AG08395 (cell line): ENCODE results near the gene ZDHHC11.
"Not testable (repeated sequence)": the region's sequence is repeated elsewhere in the genome, so short reads cannot be mapped to it uniquely, and the experiment has no call there.

ENCODE experiments used
- DNase-seq: peaks from one replicate; pipeline ENCODE4 v3.0.0; 2012; ENCODE audit warnings: mixed read lengths, low spot score

Gene ZDHHC11

GRCh38 chr5:801472-801871, 49.3 kb downstream of the ZDHHC11 start:
- DNase-seq = no peak

GRCh38 chr5:801055-801454, 49.7 kb downstream of the ZDHHC11 start:
- DNase-seq = not testable (repeated sequence)

GRCh38 chr5:798505-799138, 52.2 kb downstream of the ZDHHC11 start:
- DNase-seq = not testable (repeated sequence)

GRCh38 chr5:797986-798385, 52.8 kb downstream of the ZDHHC11 start:
- DNase-seq = not testable (repeated sequence)

GRCh38 chr5:795873-796272, 54.9 kb downstream of the ZDHHC11 start:
- DNase-seq = not testable (repeated sequence)

- not testable (repeated sequence) for DNase-seq
Observed at GRCh38 chr5:794948-795347, 55.8 kb downstream of the ZDHHC11 start.

GRCh38 chr5:788703-789102, 62.1 kb downstream of the ZDHHC11 start:
- not testable (repeated sequence) for DNase-seq

- not testable (repeated sequence) for DNase-seq
Observed at GRCh38 chr5:787857-788233, 62.9 kb downstream of the ZDHHC11 start.

- DNase-seq = not testable (repeated sequence)
Observed at GRCh38 chr5:787224-787856, 63.4 kb downstream of the ZDHHC11 start.

GRCh38 chr5:785181-785705, 65.5 kb downstream of the ZDHHC11 start:
- not testable (repeated sequence) for DNase-seq

- peak; percentile 71 for DNase-seq
Observed at GRCh38 chr5:784428-785177, 66.2 kb downstream of the ZDHHC11 start, which contains the start of gene ZDHHC11B. Gene ZDHHC11B (minus strand): TSS chr5:784729. CDS start chr5:766919, 17,810 bp downstream.

- DNase-seq = not testable (repeated sequence)
Observed at GRCh38 chr5:783881-784427, 66.8 kb downstream of the ZDHHC11 start.

GRCh38 chr5:783049-783802, 67.6 kb downstream of the ZDHHC11 start:
- DNase-seq = not testable (repeated sequence)

GRCh38 chr5:782356-782755, 68.4 kb downstream of the ZDHHC11 start:
- DNase-seq = not testable (repeated sequence)

- DNase-seq = not testable (repeated sequence)
Observed at GRCh38 chr5:780571-780970, 70.2 kb downstream of the ZDHHC11 start.

- not testable (repeated sequence) for DNase-seq
Observed at GRCh38 chr5:778967-779366, 71.8 kb downstream of the ZDHHC11 start.

GRCh38 chr5:778421-778820, 72.4 kb downstream of the ZDHHC11 start:
- DNase-seq = not testable (repeated sequence)

- no peak for DNase-seq
Observed at GRCh38 chr5:777756-778161, 73.0 kb downstream of the ZDHHC11 start.

GRCh38 chr5:776862-777711, 73.7 kb downstream of the ZDHHC11 start:
- DNase-seq = peak; percentile 3
